HG02571 (cell line): ENCODE results near the gene CCL15.
"Not testable (repeated sequence)": the region's sequence is repeated elsewhere in the genome, so short reads cannot be mapped to it uniquely, and the experiment has no call there.

Source experiments
- ATAC-seq: cut with Tn5 transposase; IDR thresholded peaks from one replicate; pipeline ENCODE4 v1.9.1; 2021; ENCODE audit warnings: mild to moderate bottlenecking, moderate library complexity; ENCODE audit not compliant: unreplicated experiment

CCL15 gene

DNA sequence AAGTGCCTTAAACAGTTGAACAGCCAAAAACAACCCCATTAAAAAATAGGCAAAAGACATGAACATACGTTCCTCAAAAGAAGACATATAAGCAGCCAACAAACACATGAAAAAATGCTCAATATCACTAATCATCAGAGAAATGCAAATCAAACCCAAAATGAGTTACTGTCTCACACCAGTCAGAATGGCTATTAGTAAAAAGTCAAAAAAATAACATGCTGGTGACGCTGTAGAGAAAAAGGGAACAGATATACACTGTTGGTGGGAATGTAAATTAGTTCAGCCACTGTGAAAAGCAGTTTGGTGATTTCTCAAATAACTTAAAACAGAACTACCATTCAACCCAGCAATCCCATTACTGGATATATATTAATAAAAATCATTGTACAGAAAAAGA, 6.0 kb downstream of the CCL15 start:
- ATAC-seq, result not testable (repeated sequence)

DNA sequence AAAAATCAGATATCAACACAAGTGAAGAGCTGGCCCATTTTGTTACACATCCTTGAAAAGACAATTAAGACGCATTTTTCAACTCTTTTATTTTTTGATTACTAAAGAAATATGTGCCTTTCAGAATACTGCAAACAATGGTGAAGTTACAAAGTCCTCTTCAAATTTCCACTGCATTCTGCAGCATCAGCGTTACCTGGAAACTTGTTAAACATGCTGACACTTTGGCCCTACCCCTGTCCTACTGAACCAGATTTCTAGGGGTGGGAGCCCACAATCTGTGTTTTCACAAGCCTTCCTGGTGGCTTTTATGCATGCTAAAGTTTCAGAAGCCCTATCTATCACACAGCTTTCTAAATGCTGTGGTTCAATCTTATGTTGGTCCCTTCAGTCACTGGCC, 10.3 kb downstream of the CCL15 start:
- ATAC-seq, result no peak

DNA sequence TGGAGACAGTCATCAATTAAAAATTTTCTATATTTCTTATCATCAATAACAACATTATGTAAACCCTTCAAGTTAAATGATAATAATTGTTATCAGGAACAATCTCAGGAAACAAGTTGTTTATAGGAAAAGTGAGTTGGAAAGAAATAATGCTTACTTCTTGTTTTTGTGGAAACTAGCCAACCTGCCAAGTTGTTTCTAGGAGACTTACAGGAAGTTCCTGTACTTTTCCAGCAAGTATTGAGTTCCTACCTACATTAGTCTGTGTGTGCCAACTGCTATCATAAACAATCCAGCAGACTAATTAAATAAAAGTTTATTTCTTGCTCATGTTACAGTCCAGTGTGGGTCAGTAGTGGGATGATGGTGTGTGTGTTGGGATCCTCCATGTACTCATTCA, 13.2 kb downstream of the CCL15 start:
- ATAC-seq, result no peak

DNA sequence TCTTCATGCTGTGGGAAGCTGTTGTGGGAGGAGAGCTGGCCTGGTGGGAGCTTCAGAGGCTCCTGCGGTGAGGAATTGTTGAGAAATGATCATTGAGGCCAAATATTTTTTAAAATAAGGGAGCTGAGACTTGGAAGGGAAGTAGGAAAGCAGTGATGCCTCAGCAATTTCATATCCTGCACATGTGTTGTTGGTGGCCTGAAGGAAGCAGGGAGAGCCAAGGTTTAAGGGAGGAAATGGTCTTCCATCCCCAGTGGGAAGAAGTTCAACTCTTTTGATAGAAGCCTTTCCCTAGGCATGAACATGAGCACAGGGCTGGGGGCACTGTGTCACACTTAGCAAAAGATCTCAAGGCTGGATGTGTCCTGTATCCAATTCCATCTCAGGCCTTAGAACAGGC, 14.7 kb downstream of the CCL15 start, which contains the start of gene CCL14:
Gene CCL14 (minus strand): TSS at position 87 of the 400 bp plus-strand sequence. CDS start 80 bp downstream, at position 7.
- no peak for ATAC-seq

DNA sequence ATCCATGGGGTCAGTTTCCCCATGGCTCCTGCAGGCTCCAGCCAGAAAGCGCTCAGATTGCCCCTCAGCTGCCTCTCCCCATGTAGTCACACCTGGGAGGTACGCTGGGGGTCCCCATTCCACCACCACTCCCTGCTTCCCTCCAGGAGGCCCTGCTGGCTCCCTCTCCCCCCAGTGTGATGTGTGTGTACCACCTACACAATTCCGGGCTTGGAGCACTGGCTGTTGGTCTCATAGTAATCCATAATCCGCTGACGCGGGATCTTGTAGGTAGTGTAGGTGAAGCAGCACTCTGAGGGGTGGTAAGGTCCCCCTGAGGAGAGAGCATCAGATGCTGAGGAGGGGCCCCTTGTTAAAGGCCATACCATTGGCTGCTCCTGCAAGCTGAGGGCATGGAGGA, 17.2 kb downstream of the CCL15 start:
- ATAC-seq, result no peak

DNA sequence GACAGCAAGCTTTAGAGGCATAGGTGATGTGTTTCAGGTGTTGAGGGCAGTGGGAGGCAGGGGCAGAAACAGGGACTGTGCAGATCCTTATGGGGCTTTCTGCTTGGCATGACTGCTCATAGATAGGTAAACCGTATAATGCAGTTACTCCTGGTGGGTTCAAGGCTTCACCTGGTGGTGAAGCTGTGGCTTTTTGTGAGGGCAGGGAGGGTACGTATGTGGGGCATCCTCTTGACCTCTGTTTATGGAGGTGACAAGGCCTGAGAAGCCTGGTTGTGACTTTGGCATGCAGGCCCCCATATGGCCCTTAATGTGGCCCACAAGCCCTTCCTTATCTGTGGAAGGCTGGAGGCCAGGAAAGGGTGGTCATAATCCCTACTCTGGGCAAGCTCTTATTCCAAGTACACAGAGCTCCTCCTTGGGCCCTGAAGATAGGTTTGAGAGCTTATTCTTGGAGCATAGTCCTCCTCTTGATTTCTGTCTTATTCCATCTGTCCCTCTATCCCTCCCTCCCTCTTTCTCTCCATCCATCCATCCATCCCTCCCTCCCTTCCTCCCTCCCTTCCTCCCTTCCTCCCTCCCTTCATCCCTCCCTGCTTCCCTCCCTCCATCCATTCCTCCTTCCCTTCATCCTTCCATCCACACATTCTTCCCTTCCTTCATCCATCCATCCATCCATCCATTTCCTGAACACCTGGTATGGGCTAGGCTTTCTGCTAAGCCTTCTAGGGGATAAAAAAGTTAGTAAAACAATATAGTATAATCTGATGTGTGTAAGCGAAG, 18.8 kb downstream of the CCL15 start:
- no peak for ATAC-seq

DNA sequence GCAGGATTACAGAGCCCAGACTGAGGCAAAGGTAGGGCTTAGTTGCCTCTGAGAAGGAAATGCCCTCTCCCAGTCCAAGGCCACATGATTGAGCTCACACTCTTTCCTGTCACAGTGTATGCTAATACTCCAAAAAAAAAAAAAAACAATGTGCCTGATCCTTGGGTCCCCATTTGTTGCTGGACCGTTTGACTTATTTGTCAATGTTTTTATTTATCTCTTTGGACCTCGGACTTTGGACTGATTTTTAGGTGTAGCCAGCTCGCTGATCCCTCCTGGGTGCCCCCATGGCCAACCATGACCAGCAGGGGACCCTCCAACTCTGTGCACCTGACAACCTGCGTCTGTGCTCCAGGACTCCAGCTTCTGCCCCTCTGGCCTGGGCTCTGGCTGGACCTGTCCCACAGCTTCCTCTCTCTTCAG, 19.4 kb downstream of the CCL15 start:
- no peak for ATAC-seq

DNA sequence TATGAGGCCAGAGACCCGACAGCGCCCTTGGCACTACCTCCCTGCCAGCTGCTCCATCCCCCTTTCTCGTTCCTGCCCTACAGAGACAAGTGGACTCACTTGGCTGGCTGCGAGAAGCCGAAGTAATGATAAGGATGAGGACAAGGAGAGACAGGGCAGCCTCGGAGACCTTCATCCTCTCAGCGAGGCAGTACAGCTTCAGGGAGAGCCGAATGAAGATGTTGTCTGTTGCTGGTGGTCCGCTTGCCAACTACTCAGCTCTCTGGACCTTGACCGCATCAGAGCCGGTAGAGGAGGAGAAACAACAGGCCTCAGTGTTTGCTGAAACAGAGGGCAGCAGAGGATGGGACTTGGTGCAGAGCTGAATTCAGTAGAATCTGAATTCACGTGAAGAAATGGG, 20.1 kb downstream of the CCL15 start, which contains the start of gene CCL16:
Gene CCL16 (minus strand): TSS at position 252 of the 400 bp plus-strand sequence. CDS start 77 bp downstream, at position 175.
- no peak for ATAC-seq

DNA sequence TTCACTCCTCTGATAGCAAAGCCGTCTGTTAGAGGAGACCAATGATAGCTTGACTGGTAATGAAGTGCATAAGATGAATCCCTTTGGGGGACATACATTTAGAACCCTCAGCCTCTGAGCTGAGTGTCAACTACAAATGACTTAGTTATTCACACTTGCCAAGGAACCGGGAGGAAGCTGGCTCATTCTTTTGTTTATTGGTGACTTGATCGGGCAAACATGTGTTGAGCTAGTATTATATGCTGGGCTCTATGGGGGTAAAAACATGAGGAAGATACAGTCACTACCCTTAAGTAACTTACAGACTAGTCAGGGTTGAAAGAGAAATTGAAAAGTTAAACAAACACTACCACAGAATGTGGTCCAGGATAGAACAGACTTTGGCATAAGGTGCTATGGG, 23.0 kb downstream of the CCL15 start:
- ATAC-seq, result no peak

DNA sequence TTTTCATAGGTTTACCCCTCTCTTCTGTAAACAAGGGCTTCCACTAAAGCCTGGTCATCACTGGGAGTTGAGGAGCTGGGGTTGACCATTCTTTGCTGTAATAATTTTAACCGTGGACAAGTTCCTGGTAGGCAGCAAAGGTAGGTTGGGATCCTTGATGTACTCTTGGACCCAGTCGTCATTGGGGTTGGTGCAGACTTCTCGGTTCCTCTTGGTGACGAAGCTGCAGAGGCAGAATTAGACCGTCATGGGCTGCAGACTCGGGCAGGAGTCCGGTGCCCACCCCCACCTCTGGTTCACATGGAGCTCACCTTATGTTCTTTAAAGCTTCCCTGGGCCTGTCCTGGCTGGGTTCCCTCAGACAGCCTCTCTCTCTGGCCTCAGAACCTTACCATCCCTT, 23.8 kb downstream of the CCL15 start:
- ATAC-seq, result no peak

DNA sequence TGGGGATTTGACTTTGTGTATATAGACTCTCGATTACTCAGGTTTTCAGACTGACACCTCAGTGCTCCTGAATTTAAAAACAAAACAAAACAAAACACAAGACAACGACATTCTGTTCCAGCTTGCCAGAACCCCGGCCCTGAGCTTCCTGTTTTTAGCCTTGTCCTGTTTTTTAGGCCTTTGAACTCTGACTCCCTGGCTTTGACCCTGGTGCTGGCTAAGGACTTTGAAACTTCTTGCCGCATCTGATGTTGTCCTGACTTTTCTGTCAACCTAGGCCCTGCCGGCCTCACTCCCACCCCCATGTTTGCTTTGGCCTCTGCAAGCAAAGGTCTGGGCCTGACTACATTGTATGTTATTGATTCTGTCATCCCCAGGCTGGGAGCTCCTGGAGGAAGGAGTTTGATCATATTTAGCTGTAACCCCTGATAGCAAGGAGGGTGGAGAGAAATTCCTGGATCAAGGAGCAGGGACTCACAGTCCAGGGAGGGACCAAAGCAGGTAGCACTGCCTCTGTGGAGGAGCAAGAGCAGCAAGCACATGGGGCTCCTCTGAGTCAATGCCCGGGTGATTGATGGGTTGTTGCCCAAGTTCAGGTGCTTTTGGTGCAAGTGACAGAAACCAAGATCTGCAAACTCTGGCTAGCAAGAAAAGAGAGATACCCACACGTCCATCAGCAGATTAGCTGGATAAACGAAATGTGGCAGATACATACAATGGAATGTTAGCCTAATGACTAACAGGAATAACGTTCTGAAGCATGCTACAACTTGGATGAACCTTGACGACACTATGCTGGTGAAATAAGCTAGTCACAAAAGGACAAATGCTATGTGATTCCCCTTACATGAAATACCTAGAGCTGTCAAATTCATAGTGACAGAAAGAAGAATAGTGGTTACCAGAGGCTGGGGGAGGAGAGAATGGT, 27.8 kb downstream of the CCL15 start:
- no peak for ATAC-seq

DNA sequence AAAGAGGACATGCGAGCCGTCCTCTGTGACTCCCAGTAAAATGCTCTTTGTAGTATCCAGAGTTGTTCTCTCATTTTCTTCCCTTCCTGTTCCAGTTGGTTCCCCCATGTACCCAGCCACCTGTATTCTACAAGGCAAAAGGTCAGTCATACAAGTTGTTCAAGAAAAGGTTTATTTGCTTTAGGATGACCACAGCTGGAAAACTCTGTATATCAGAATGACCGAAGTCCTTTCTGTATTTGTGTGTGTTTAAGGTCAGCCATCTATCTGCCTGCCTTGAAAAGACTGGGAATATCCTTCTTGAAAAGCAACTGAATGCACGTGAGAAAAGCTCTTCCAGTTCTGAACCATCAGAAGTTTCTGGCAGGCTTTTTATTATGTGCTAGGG, 28.4 kb downstream of the CCL15 start:
- no peak for ATAC-seq

DNA sequence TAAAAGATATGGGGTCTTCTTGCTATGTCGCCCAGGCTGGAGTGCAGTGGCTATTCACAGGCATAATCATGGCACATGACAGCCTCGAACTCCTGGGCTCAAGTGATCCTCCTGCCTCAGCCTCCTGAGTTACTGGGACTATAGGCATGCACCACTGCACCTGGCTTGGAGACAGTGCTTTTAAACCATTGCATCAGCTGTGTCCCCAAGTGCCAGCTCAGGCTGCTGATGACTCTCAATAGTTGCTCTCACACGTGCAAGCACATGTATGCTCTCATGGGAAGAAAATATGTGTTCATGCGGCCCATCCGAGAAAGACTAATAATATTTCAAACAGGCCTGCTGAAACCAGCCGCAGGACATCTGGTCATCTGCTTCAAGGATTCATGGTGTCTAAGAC, 28.8 kb downstream of the CCL15 start:
- no peak for ATAC-seq

DNA sequence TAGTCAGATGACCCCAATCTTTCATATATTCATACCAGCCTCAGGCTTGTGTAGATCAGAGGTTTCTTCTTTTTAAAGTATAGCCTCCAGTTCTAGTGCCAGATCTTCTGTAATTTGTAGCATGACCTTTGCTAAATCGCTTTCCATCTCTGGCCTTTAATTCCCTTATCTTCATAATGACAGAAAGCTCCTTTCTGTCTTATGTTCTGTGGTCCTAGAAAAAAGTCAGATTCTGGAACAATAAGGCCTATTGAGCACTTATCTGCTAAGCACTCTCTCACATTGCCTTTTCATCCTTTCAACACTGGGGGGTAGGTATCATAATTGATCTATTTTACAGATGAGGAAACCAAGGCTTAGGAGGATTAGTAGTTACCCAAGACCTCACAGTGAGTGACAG, 29.3 kb downstream of the CCL15 start:
- no peak for ATAC-seq

DNA sequence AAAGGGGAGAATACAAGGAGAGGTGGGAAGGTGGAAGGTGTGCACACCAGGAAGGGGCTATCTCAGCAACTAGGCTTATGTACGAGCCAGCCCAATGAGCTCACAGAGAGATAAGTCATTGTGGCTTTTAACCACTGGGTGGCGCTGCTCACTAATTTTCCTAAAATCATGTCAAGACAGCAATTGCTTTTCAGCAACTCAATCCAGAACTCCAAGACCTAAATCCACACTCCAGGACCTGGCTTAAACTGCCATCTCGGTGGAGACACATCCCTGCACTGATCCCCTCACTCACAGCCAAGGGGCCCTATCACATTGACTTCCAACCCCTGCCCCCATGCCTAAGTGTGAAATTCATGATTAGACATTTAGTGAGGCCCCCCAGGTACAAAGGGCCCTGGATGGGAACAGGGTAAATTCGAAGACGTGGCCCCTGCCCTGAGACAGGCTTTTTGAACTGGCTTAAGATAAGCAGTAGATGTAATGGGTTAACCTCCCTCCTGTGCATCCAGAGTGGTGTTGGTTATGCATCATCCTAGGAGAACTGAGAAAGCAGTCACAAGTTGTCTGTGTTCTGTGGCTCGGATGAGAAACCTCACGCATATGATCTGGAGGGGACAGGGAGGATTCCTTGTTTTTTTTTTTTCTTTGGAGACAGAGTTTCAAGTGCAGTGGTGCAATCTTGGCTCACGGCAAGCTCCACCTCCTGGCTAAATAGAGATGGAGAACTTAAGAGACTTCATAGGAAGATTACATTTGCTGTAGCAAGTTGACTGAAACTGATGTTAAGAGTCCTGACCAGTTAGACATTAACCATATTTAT, 31.6 kb downstream of the CCL15 start:
- ATAC-seq, result no peak

DNA sequence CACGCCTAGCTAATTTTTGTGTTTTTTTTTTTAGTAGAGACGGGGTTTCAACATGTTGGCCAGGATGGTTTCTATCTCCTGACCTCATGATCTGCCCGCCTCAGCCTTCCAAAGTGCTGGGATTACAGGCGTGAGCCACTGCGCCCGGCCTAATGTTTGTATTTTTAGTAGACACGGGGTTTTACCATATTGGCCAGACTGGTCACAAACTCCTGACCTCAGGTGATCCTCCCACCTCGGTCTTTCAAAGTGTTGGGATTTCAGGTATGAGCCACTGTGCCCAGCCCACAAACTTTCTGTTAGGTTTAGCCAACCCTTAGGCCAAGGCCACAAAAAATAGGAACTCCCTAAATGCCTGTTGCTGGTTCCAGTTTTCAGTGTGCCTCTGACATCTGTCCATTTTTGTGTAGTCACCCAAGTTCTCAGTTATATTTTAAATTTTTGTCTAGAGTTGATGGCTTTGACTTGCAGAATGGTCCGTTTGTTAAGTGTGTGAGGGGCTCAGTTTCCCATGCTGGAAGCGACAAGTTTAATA, 32.8 kb downstream of the CCL15 start:
- ATAC-seq, result no peak

DNA sequence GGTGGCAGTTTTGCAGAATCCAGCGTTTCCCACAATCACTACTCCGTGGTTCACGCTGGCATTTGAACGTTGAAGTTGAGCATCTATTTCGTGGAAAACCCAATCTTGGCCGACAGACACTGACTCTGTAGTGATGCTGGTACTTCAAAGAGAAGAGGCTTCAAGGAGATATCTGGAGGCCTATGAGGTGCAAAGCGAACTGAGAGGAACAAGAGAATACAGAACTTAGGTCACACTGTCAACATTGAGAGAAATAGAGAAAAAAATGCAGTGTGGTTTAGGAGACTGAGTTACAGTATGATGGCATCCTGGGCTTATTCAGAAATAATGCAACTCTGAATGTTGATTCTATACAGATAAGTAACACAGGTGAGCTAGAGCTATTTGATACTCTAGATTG, 36.1 kb downstream of the CCL15 start:
- ATAC-seq, result no peak

DNA sequence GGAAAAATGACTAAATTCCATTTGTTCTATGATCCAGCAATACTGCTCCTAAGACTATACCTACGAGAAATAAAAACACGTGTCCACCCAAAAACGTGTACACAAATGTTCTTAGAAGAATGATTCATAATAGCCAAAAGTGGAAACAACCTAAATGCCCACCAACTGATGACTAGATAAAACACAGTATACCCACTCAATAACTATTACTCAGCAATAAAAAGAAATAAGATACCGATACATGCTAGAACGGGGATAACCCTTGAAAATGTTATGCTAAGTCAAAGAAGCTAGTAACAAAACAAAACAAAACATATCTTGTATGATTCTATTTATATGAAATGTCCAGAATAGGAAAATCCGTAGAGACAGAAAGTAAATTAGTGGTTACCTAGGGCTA, 37.7 kb downstream of the CCL15 start:
- ATAC-seq, result no peak

DNA sequence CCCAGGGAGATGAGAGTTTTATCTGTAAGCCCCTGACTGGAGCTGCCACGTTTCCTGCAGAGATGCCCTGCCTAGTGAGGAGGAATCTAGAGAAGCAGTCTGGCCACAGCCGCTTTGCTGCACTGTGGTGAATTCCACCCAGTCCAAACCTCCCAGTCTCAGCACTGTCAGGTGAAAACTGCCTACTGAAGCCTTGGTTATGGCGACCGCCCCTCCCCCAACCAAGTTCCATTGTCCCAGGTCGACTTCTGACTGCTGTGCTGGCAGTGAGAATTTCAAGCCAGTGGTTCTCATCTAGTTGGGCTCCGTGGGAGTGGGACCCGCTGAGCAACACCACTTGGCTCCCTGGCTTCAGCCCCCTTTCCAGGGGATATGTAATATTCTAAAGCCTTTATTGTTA, 47.6 kb downstream of the CCL15 start:
- ATAC-seq, result no peak

DNA sequence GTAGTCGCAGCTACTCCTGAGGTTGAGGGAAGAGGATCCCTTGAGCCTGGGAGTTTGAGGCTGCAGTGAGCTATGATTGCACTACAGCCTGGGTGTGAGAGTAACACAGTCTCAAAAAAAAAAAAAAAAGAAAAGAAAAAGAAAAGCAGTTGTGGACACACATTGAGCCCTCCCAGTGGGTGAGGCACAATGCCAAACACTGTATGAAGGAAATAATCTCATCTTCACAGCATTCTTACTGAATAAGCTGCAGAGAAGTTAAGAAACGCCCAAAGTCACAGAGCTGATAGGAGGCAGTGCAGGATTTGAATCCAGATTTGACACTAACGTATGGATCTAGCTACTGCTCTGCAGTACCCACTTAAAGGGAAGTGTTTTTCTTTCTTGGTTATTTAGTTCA, 52.0 kb downstream of the CCL15 start:
- no peak for ATAC-seq

DNA sequence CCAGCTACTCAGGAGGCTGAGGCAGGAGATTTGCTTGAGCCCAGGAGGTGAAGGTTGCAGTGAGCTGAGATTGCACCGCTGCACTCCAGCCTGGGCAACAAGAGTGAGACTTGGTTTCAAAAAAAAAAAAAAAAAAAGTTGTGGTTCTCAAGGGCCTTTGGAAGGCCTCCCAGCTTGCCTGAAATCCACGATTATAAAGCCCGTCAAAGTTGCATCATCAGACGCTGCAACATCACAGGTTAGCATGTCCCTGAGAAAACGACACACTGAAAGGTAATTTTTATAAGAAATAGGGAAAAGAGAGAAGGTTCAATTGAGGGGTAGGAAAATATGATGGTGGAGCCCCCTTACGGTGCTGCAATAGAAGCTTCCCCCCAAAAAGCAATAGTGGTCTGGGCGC, 53.3 kb downstream of the CCL15 start:
- ATAC-seq, result no peak
